GM11168 (cell line): ENCODE measurements around the gene SLC25A5.

ENCODE experiments used
- in situ Hi-C: fragments of 300-500 bp; cut with MboI; formaldehyde crosslinking; loops from one replicate; pipeline ENCODE4 v1.12.0; 2022; ENCODE audit warnings: low sequenced_read_pairs; ENCODE audit not compliant: unreplicated experiment

Gene SLC25A5

DNA sequence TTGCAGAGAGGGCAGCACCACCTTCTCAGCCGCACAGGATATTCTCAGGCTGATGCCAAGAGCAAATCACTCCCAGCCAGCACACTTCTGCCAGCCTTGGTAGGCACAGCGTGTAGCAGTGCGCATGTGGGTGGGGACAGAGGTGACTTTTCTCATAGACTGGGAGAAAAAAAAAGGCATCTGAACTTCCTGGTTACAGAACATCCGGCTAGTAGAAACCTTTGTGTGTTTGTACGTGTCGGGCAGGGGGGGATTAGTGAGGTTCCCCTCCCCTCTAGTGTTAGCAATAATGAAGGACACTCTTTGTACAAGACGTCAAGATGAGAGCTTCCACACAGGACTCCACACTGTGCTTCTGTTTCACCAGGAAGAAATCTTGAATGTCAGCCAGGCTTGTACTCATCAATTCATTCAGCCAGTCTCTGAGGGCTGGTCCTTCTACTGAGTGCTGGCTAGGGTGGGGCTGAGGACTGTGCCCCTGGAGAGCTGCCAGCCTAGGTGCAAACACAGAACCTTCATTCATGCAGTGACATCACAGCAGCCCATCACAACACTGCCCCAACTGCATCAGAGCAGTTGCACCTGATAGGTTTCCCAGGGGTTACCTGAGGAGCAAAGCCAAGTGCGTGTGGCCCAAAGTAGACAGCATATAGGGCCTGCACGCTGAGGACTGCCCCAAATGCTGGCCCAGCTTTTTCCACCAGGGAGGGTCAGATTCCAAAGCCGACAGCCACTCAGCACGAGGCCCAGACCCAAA, 34.7 kb downstream of the SLC25A5 start:
- in situ Hi-C loops, result loop anchor here (25.0 kb wide), 1 partner anchor 234 kb away; no protein-coding TSS in a partner anchor

DNA sequence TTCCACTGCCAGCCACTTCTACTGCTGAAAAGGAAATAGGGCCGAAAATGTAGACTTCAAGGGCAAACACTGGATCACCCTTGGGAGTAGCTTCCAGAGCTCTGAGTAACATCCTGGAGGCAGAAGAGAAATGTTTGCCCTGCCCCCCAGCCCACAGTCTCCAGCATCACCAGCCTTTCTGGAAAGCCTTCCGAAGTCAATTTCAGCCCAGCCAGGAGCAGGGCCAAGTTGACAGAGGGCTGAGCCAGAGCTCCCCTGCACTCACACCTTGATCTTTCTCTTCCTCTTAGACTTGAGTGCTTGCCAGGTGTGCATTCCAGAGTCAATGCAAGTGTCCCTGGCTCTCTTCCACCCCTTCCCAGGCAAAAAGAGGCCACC, 35.2 kb downstream of the SLC25A5 start:
- in situ Hi-C loops, result loop anchor here (25.0 kb wide), 1 partner anchor 234 kb away; no protein-coding TSS in a partner anchor

DNA sequence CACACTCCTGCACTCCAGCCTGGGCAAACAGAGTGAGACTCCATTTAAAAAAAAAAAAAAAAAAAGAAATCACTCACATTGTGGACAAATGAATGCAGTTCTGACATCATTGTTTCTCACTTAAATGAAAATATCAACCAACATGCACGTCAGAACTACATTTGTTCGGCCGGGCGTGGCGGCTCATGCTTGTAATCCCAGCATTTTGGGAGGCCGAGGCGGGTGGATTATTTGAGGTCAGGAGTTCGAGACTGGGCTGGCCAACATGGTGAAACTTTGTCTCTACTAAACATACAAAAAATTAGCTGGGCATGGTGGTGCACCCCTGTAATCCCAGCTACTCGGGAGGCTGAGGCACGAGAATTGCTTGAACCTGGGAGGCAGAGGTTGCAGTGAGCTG, 36.9 kb downstream of the SLC25A5 start:
- in situ Hi-C loops, result loop anchor here (25.0 kb wide), 1 partner anchor 232 kb away; no protein-coding TSS in a partner anchor

DNA sequence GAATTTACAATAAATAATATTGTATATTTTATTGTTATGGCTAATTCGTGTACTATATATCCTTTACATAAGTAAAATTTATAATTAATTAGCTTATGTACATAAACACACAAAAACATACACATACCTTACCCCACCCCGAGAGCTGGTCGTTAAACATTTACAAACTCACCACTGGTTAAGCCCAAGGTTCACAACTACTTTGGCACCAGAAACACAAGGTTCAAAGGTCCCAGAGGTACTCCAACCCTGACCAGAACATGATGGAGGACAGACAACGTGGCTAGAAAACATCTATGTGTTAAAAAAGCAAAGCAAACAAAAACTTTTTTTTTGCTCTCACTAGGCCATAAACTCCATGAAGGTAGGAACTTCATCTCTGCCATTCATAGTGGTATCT, 37.7 kb downstream of the SLC25A5 start:
- in situ Hi-C loops, result loop anchor here (25.0 kb wide), 1 partner anchor 231 kb away; no protein-coding TSS in a partner anchor

DNA sequence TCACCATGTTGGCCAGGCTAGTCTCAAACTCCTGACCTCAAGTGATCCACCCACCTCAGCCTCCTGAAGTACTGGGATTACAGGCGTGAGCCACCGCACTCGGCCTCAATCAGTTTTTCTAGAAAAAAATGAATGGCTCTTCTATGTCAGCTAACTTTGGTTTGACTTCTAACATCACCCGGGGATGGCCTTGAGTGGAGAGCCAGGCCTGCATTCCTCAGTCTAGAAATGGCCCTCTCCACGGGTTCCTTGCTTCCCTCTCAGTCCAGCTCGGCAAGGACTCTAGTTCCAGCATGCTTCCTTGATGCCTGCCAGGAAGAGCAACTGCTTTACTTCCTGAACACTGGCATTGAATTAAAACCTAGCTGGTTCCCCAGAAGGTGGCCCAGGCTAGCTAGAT, 39.0 kb downstream of the SLC25A5 start:
- in situ Hi-C loops, result loop anchor here (25.0 kb wide), 1 partner anchor 230 kb away; no protein-coding TSS in a partner anchor

DNA sequence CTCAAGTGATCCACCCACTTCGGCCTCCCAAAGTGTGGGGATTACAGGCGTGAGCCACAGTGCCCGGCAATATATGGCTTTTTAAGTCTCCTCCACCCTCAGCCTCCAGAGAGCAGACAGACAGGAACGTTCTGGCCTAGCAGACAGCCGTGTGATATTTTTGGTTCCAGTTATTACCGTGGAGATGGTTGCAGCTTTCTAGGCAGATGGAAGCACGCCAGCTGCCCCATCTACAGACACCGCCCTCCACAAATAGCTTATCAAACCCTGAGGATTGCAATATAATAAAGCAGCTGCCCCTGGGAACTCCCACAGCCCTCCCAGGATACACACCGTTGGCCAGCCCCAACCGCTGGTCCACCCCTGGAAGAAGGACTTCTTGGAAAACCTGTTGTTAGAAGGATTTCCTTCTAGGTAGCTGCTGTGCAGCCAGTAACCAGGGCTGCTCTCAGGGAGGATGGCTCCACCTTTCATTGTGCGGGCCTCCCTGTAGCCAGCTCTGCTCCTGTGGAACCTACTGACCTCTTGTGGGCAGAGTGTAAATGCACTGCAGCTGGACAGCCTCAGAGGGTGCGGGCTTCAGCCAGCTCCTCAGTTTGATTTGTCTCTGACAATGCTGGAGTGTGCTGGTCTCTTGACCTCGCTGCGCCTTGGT, 44.0 kb downstream of the SLC25A5 start:
- in situ Hi-C loops, result loop anchor here (25.0 kb wide), 1 partner anchor 225 kb away; no protein-coding TSS in a partner anchor

DNA sequence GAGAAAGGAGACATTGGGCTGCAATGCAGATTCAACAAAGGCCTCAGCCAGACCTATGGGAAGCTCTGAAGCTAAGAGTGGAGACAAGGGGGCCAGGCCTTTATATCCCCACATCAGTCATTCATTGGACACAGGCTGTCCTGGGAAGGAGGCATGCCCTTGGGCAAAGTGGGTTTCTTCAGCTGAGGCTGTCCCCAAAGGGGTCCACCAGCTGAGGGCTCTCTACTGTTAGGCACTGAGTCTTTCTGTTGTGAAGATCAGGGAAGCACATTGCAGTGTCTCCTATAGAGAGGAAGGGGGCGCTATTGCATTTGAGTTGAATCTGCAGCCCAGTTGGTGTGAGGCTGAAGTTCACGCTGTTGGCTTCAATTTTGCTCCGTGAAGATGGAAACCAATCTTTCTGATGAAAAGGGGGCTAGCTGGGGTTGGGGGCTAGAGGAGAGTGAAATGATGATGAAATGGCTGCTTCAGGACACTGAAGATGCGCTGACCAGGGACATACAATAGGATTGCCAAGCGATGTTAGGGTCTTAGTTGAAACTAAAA, 48.0 kb downstream of the SLC25A5 start:
- in situ Hi-C loops, result loop anchor here (25.0 kb wide), 1 partner anchor 221 kb away; no protein-coding TSS in a partner anchor

DNA sequence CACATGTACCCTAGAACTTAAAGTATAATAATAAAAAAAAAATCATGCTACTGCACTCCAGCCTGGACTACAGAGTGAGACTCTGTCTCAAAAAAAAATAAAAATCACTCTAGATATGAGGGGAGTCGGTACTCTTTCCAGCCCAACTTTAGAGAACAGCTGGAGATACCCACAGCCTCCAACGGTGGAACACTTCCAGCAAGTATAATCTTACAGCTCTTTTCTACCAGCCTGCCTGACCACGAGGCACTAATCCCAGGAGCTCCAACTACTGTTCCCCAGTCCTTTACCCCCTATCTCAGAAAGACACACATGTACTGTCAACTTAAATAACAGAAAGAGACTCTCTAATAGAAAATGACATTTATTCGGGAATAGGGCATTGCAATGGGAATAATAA, 50.1 kb downstream of the SLC25A5 start:
- in situ Hi-C loops, result loop anchor here (25.0 kb wide), 1 partner anchor 219 kb away; no protein-coding TSS in a partner anchor
